Upper lobe of right lung (tissue), 1 donor: Measurements from ENCODE around the gene TBCK. TPM values are rescaled to one million over a fixed set of nuclear protein-coding genes. Genes with fewer than 3 reads are reported as not detected.

Source experiments
- ATAC-seq: fragments of 200-7000 bp; cut with Tn5 transposase; one replicate; pipeline ENCODE4 v1.9.1; 2020; ENCODE audit warnings: mild to moderate bottlenecking, moderate library complexity
- DNase-seq: peaks from one replicate; pipeline ENCODE4 v3.0.0-alpha.2; 2020
- H3K27ac ChIP-seq: fragments of 200-600 bp; one replicate; pipeline ENCODE4 v1.8.0; 2022
- H3K27me3 ChIP-seq: fragments of 200-600 bp; one replicate; pipeline ENCODE4 v1.8.0; 2022; ENCODE audit warnings: mild to moderate bottlenecking
- H3K36me3 ChIP-seq: fragments of 200-600 bp; one replicate; pipeline ENCODE4 v1.8.0; 2022
- H3K4me1 ChIP-seq: fragments of 200-600 bp; one replicate; pipeline ENCODE4 v1.8.0; 2022
- H3K4me3 ChIP-seq: fragments of 200-600 bp; one replicate; pipeline ENCODE4 v1.8.0; 2022; ENCODE audit warnings: mild to moderate bottlenecking
- H3K9me3 ChIP-seq: fragments of 200-600 bp; one replicate; pipeline ENCODE4 v1.8.0; 2022
- intact Hi-C: fragments of 100-400 bp; cut with DNase I; formaldehyde crosslinking; loops from one replicate; pipeline ENCODE4 v1.11.0; 2022
- total RNA-seq: library from RNA; stranded (reverse); fragmentation: NEBNext Ultra II Directional; extraction: Animal tissue kit (Norgen Biotek cat#: 25700); gene quantifications from one replicate; pipeline ENCODE4 v1.2.1, GENCODE V29; 2021
- TF ChIP-seq, protein P1 (sequence below): fragments of 200-600 bp; IDR thresholded peaks from one replicate; pipeline ENCODE4 v1.8.0; 2022; ENCODE audit warnings: antibody characterized with exemption
- donor health status: DM: no; HTN: yes; CAD: no; lungs with severe emphysema.

The TBCK gene
- total RNA-seq, 1 donor from 2014 or later, result 51.7 TPM

DNA sequence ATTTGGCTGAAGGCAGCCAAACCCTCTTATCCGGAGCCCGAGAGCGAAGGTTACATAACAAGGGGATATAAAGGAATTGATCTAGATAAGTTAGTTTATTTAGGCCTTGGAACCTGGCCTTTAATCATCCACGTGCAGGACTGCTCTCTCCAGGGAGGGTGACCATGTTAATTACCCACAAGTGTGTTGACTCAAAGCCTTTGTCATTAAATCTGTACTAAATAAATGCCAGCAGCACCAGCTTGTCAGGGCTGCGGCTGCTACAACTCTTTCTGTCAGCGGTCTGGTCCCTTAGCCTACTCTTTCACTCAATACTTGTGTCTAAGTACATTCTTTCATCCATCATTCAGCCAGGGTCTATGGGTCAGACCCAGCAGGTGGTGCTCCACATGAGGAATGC lies 206.1 kb downstream of the TBCK start:
- H3K27me3 ChIP-seq, result no peaks in the 10 kb centered on the region
- H3K36me3 ChIP-seq, result peaks cover 7% of the 10 kb centered on the region
- intact Hi-C loops, result no loop called here
- TF ChIP-seq, protein P1, sequence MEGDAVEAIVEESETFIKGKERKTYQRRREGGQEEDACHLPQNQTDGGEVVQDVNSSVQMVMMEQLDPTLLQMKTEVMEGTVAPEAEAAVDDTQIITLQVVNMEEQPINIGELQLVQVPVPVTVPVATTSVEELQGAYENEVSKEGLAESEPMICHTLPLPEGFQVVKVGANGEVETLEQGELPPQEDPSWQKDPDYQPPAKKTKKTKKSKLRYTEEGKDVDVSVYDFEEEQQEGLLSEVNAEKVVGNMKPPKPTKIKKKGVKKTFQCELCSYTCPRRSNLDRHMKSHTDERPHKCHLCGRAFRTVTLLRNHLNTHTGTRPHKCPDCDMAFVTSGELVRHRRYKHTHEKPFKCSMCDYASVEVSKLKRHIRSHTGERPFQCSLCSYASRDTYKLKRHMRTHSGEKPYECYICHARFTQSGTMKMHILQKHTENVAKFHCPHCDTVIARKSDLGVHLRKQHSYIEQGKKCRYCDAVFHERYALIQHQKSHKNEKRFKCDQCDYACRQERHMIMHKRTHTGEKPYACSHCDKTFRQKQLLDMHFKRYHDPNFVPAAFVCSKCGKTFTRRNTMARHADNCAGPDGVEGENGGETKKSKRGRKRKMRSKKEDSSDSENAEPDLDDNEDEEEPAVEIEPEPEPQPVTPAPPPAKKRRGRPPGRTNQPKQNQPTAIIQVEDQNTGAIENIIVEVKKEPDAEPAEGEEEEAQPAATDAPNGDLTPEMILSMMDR, result no peak
- no peak for DNase-seq
- H3K9me3 ChIP-seq, result peaks cover 27% of the 10 kb centered on the region
- H3K4me3 ChIP-seq, result no peak overlapping the region
- no peak for ATAC-seq
- H3K4me1 ChIP-seq, result no peaks in the 10 kb centered on the region
- no peak overlapping the region for H3K27ac ChIP-seq

GRCh38 chr4:106105697-106106096 lies 210.3 kb downstream of the TBCK start:
- no peak for DNase-seq
- TF ChIP-seq, protein P1, result no peak
- H3K36me3 ChIP-seq, result peaks cover 7% of the 10 kb centered on the region
- no peaks in the 10 kb centered on the region for H3K27me3 ChIP-seq
- H3K27ac ChIP-seq, result no peak overlapping the region
- no peak overlapping the region for H3K4me3 ChIP-seq
- intact Hi-C loops, result no loop called here
- H3K4me1 ChIP-seq, result no peaks in the 10 kb centered on the region
- H3K9me3 ChIP-seq, result peaks cover 17% of the 10 kb centered on the region
- no peak for ATAC-seq

- Histone ChIP-seq H3K9me3 (peaks cover 2% of the 10 kb centered on the region), H3K36me3 (peaks cover 7% of the 10 kb centered on the region), H3K4me3 (no peak overlapping the region), H3K27ac (no peak overlapping the region), H3K4me1 (no peaks in the 10 kb centered on the region), H3K27me3 (no peaks in the 10 kb centered on the region)
- no peak for ATAC-seq
- intact Hi-C loops, result no loop called here
- TF ChIP-seq, protein P1, result no peak
- no peak for DNase-seq
Measured at GRCh38 chr4:106104276-106104675, 211.7 kb downstream of the TBCK start.

GRCh38 chr4:106096454-106096853 lies 219.6 kb downstream of the TBCK start:
- TF ChIP-seq, protein P1, result no peak
- H3K4me3 ChIP-seq, result no peak overlapping the region
- no peaks in the 10 kb centered on the region for H3K9me3 ChIP-seq
- no peak overlapping the region for H3K27ac ChIP-seq
- DNase-seq (no peak), ATAC-seq (no peak)
- H3K27me3 ChIP-seq, result no peaks in the 10 kb centered on the region
- peaks cover 1% of the 10 kb centered on the region for H3K36me3 ChIP-seq
- no peaks in the 10 kb centered on the region for H3K4me1 ChIP-seq
- intact Hi-C loops, result no loop called here

DNA sequence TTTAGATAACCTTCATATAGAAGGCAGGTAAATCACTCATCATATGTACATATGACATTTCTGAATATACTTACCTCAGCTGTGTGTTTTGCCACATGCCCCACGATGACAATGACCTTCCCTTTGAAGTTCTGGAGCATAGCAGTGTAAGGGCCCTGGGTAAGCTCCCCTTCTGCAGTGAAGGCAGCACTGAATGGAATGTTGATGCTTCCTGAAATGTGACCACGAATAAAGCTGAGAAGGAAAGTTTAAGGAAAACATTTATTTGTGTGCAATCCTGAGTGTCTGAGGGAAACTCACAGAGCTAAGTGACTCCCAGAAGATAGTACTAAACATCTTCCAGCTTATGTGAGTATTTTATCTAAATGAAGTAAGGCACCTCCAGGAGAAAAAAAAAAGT lies 220.6 kb downstream of the TBCK start:
- DNase-seq (no peak), ATAC-seq (no peak)
- intact Hi-C loops, result no loop called here
- H3K27ac ChIP-seq, result no peak overlapping the region
- no peaks in the 10 kb centered on the region for H3K9me3 ChIP-seq
- no peaks in the 10 kb centered on the region for H3K4me1 ChIP-seq
- no peak overlapping the region for H3K4me3 ChIP-seq
- no peaks in the 10 kb centered on the region for H3K27me3 ChIP-seq
- H3K36me3 ChIP-seq, result peaks cover 8% of the 10 kb centered on the region
- TF ChIP-seq, protein P1, result no peak

DNA sequence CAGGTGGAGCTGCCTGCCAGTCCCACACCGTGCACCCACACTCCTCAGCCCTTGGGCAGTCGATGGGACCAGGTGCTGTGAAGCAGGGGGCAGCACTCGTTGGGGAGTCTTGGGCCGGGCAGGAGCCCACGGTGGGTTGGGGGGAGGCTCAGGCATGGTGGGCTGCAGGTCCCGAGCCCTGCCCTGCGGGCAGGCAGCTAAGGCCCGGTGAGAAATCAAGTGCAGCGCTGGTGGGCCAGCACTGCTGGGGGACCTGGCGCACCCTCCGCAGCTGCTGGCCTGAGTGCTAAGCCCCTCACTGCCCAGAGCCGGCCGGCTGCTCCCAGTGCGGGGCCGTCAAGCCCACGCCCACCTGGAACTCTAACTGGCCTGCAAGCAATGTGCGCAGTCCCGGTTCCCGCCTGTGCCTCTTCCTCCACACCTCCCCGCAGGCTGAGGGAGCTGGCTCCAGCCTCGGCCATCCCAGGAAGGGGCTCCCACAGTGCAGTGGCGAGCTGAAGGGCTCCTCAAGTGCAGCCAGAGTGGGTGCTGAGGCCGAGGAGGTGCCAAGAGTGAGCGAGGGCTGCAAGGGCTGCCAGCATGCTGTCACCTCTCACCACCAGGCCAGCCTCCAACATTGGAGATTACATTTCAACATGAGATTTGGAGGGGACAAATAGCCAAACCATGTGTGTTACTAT lies 223.5 kb downstream of the TBCK start:
- Histone ChIP-seq H3K27me3 (no peaks in the 10 kb centered on the region), H3K36me3 (peaks cover 8% of the 10 kb centered on the region), H3K9me3 (no peaks in the 10 kb centered on the region), H3K4me1 (no peaks in the 10 kb centered on the region), H3K27ac (no peak overlapping the region), H3K4me3 (no peak overlapping the region)
- ATAC-seq (no peak), DNase-seq (no peak)
- intact Hi-C loops, result no loop called here
- TF ChIP-seq, protein P1, result no peak
